Measurements from ENCODE around the gene CD300A.

The CD300A gene

DNA sequence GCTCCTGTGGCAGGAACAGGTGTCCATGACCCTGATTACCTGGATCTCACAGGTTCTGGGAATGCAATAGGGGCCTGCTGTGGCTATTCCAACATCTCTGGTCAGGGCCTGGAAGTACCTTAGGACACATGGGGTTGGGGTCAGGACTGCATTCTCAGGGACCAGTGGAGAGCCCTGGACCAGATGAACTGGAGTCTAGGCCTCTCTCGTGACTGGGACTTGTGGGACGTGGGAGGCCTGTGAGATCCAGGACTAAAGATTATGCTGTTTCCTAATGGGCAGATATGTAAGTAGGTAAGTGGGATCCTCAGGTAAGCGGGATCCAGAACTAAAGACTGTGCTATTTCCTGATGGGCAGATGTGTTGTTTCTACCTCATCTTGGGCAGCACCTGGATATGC is 16.2 kb upstream of the CD300A start:
- TF ChIP-seq, protein P1, sequence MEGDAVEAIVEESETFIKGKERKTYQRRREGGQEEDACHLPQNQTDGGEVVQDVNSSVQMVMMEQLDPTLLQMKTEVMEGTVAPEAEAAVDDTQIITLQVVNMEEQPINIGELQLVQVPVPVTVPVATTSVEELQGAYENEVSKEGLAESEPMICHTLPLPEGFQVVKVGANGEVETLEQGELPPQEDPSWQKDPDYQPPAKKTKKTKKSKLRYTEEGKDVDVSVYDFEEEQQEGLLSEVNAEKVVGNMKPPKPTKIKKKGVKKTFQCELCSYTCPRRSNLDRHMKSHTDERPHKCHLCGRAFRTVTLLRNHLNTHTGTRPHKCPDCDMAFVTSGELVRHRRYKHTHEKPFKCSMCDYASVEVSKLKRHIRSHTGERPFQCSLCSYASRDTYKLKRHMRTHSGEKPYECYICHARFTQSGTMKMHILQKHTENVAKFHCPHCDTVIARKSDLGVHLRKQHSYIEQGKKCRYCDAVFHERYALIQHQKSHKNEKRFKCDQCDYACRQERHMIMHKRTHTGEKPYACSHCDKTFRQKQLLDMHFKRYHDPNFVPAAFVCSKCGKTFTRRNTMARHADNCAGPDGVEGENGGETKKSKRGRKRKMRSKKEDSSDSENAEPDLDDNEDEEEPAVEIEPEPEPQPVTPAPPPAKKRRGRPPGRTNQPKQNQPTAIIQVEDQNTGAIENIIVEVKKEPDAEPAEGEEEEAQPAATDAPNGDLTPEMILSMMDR (IDR thresholded peaks at IDR 0.05): no peak
- Histone ChIP-seq H3K9me3 (no peaks in the 10 kb centered on the region), H3K27me3 (no peaks in the 10 kb centered on the region), H3K36me3 (peaks cover 0 to 19% (median 0%) of the 10 kb centered on the region in 3 donors), H3K4me3 (no peak overlapping the region), H3K27ac (peak overlapping the region; percentile 85 to 89), H3K4me1 (peaks cover 0 to 95% (median 89%) of the 10 kb centered on the region in 4 donors)
- DNase-seq: no peak
- intact Hi-C loops (cut with DNase I; ENCODE audit: low total_unique reads): no loop called here

DNA sequence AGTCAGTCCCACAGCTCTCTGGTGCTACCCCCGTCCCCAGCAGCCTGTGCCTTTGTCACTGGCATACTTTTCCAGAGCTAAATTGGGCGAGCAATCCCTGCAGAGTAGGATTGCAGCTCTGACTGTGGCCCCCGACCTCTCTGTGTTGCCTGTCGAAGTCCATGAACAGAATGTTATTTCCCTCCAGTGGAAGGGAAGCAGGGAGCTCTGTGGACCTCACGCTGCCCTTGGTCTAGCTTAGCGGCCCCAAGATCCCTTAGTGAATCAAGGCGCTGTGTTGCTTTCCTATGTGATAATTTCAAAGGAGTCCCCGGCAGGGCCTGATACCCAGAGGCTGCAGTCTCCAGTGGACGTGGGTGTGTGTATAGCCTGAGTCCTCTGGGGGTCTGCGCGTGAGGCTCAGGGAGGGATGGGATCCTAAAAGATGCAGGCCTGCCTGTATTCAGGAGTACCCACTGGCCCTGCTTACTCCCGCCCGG is 15.5 kb upstream of the CD300A start:
- H3K4me1 ChIP-seq: peaks cover 0 to 89% (median 82%) of the 10 kb centered on the region in 4 donors
- no peaks in the 10 kb centered on the region for H3K9me3 ChIP-seq
- no peaks in the 10 kb centered on the region for H3K27me3 ChIP-seq
- intact Hi-C loops (cut with DNase I; ENCODE audit: low total_unique reads): no loop called here
- no peak for DNase-seq
- no peak overlapping the region for H3K4me3 ChIP-seq
- TF ChIP-seq, protein P1 (IDR thresholded peaks at IDR 0.05): no peak
- peaks cover 0 to 14% (median 0%) of the 10 kb centered on the region in 3 donors for H3K36me3 ChIP-seq
- H3K27ac ChIP-seq: peak overlapping the region; percentile 85 to 89

DNA sequence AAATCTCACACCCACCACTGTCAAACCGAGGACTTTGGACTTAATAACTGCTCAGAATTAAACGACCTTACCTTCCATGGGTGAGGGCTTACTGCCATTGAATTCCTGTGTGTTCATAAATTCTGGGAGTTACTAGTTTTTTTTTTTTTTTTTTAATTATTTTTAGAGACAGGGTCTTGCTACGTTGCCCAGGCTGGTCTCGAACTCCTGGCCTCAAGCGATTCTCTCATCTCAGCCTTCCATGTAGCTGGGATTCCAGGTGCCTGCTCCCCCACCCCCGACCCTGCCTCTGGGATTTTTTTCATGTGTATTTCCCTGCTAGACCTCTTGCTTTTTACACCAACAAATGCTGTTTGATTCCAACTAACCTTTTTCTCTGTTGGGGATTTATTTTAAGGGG is 14.9 kb upstream of the CD300A start:
- TF ChIP-seq, protein P1 (IDR thresholded peaks at IDR 0.05): no peak
- H3K9me3 ChIP-seq: no peaks in the 10 kb centered on the region
- H3K27me3 ChIP-seq: no peaks in the 10 kb centered on the region
- H3K36me3 ChIP-seq: peaks cover 0 to 14% (median 0%) of the 10 kb centered on the region in 3 donors
- H3K27ac ChIP-seq: peak overlapping the region; percentile 85 to 89
- H3K4me3 ChIP-seq: no peak overlapping the region
- intact Hi-C loops (cut with DNase I; ENCODE audit: low total_unique reads): no loop called here
- no peak for DNase-seq
- peaks cover 0 to 83% (median 76%) of the 10 kb centered on the region in 4 donors for H3K4me1 ChIP-seq

DNA sequence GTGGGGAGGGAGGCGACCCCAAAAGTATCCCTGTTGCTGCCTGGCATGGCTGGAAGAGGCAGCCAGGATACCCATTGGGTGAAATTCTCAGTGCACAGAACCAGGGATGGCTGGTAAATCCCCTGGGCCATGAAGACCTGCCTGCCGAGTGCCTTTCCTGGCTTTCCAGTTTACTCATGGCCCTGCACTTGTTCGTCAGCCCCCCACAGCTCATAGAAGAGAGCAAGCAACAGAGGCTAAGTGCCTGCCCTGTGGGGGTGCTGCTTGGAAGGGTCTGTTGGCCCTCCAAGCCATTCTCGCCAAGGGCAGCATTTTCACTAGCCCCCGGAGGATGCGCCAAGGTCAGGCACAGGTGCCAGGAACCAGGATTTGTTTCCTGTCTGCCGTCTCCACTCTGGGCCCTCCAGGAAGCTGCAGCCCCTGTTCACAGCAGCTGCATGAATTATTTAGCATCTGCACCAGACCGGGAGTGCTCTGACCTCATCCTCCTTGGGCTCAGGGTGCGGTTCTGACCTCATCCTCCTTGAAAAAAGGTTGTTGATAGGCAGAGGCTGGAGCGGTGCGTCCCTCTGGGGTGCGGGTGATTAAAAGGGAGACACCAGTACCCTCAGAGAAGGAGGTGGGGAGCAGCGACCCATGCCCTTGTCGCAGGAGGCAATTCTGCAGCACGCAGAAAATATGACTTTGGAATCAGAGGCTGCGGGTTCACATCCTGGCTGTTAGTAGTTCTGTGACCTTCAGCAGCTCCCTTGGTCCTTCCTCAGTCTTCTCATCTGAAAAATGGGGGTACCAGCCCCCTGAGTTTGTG is 14.2 kb upstream of the CD300A start:
- peaks cover 0 to 14% (median 0%) of the 10 kb centered on the region in 3 donors for H3K36me3 ChIP-seq
- DNase-seq: no peak
- H3K27ac ChIP-seq: peak overlapping the region; percentile 85 to 89
- intact Hi-C loops (cut with DNase I; ENCODE audit: low total_unique reads): no loop called here
- H3K4me1 ChIP-seq: peaks cover 0 to 81% (median 75%) of the 10 kb centered on the region in 4 donors
- TF ChIP-seq, protein P1 (IDR thresholded peaks at IDR 0.05): no peak
- no peaks in the 10 kb centered on the region for H3K9me3 ChIP-seq
- no peak overlapping the region for H3K4me3 ChIP-seq
- H3K27me3 ChIP-seq: no peaks in the 10 kb centered on the region

DNA sequence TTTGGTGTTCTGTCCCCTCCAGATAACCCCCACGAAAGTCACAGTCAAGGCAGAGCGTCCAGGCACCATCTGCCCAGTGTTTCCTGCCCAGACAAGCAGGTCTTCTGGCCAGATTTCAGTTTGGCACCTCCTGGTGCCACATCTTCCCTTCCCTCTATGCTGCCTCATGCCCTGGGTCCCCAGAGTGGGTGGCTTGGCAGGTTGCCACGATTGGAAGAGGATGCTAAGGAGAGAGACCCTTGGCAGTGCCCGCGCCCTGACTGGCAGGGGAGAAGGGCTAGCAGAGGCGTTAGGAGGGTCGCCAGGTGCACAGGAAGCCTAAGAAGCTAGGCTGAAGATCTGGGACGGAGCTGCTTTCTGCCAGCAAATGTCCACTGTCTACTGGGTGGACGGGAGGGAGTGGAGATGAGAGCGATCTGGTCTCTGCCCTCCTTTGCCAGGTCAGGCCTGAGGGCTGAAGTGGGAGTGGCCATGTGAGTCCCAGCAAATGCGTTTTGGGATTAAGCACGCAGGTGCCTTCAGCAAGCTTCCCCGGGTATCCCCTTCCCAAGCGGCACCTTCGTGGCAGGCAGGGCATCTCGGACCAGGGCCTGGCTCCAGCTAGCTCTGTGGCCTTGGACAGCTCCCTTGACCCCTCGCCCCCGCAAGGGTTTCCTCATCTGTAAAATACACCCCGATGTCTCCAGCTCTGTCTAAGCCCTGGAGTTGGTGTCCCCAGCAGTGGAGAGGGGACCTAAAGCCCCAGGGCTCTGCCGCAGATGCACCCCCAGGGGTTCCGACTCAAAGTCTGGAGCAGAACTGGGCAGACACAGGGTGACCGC is 13.4 kb upstream of the CD300A start:
- H3K27ac ChIP-seq: peak overlapping the region; percentile 85 to 89
- H3K4me3 ChIP-seq: peak overlapping the region; percentile 44 to 54
- no peaks in the 10 kb centered on the region for H3K9me3 ChIP-seq
- intact Hi-C loops (cut with DNase I; ENCODE audit: low total_unique reads): no loop called here
- H3K36me3 ChIP-seq: peaks cover 0 to 14% (median 0%) of the 10 kb centered on the region in 3 donors
- H3K4me1 ChIP-seq: peaks cover 0 to 80% (median 75%) of the 10 kb centered on the region in 4 donors
- TF ChIP-seq, protein P1 (IDR thresholded peaks at IDR 0.05): no peak
- no peak for DNase-seq
- no peaks in the 10 kb centered on the region for H3K27me3 ChIP-seq
